HEK293 (cell line): ENCODE measurements around the gene COL9A2.

Experiments
- CTCF ChIA-PET: fragments of 350-600 bp; formaldehyde crosslinking; extraction: SDS; loops from one replicate; lab custom pipeline; 2021; ENCODE audit warnings: antibody characterized with exemption; lab: Yijun Ruan, JAX
- POLR2A ChIA-PET: fragments of 300-600 bp; formaldehyde crosslinking; extraction: SDS; loops from one replicate; lab custom pipeline; 2020; ENCODE audit warnings: antibody characterized with exemption, inconsistent platforms; lab: Yijun Ruan, JAX
- H3K27ac ChIP-seq: fragments of 200-500 bp; sonication (Bioruptor generic); 2 replicates; pipeline ENCODE4 v1.5.1; 2014; ENCODE audit warnings: low read depth, low read length, control low read depth, inconsistent platforms; ENCODE audit errors: extremely low read depth
- H3K36me3 ChIP-seq, 2 experiments: fragments of 200-500 bp in 1 of 2; sonication (Bioruptor generic) in 1 of 2; 1 replicate in 1 of 2; 2 replicates in 1 of 2; pipeline ENCODE4 v1.5.1; 2014 to 2017; ENCODE audit warnings: inconsistent platforms in 2 of 2, low read length in 2 of 2; ENCODE audit not compliant: control insufficient read depth in 2 of 2, insufficient read depth in 1 of 2
- H3K4me1 ChIP-seq: fragments of 200-500 bp; sonication (Bioruptor generic); 2 replicates; pipeline ENCODE4 v1.5.1; 2014; ENCODE audit warnings: mild to moderate bottlenecking, low read length, inconsistent platforms; ENCODE audit not compliant: control insufficient read depth, insufficient read depth
- H3K4me3 ChIP-seq: 2 replicates; pipeline ENCODE4 v1.5.1; 2011; ENCODE audit warnings: low read depth, mild to moderate bottlenecking, control low read depth, low read length, moderate library complexity
- H3K9me3 ChIP-seq: fragments of 200-500 bp; sonication (Bioruptor generic); 2 replicates; pipeline ENCODE4 v1.5.1; 2014; ENCODE audit warnings: low read depth, low read length, inconsistent platforms; ENCODE audit not compliant: control insufficient read depth, insufficient read depth
- EGR2 ChIP-seq: fragments of 450-650 bp; formaldehyde crosslinking; IDR thresholded peaks from 2 replicates; pipeline ENCODE4 v1.5.1; 2016; ENCODE audit warnings: low read depth, missing biosample characterization, missing genetic modification characterization
- KLF1 ChIP-seq: fragments of 450-650 bp; formaldehyde crosslinking; IDR thresholded peaks from 2 replicates; pipeline ENCODE4 v1.5.1; 2016; ENCODE audit warnings: missing biosample characterization, missing genetic modification characterization
- KLF16 ChIP-seq: fragments of 450-650 bp; formaldehyde crosslinking; IDR thresholded peaks from 2 replicates; pipeline ENCODE4 v1.5.1; 2017; ENCODE audit warnings: missing biosample characterization, missing genetic modification characterization
- KLF9 ChIP-seq: fragments of 450-650 bp; formaldehyde crosslinking; IDR thresholded peaks from 2 replicates; pipeline ENCODE4 v1.5.1; 2016; ENCODE audit warnings: missing biosample characterization, missing genetic modification characterization, low read depth
- REPIN1 ChIP-seq: fragments of 450-650 bp; formaldehyde crosslinking; IDR thresholded peaks from 2 replicates; pipeline ENCODE4 v1.5.1; 2017; ENCODE audit warnings: missing biosample characterization, missing genetic modification characterization, low read depth
- YY2 ChIP-seq: fragments of 450-650 bp; formaldehyde crosslinking; IDR thresholded peaks from 2 replicates; pipeline ENCODE4 v1.5.1; 2016; ENCODE audit warnings: missing biosample characterization, missing genetic modification characterization
- ZBTB7A ChIP-seq: fragments of 450-650 bp; formaldehyde crosslinking; IDR thresholded peaks from 2 replicates; pipeline ENCODE4 v1.5.1; 2016; ENCODE audit warnings: low read depth, missing biosample characterization, missing genetic modification characterization
- ZNF112 ChIP-seq: fragments of 450-650 bp; formaldehyde crosslinking; IDR thresholded peaks from 2 replicates; pipeline ENCODE4 v1.5.0; 2017; ENCODE audit warnings: missing biosample characterization, missing genetic modification characterization
- ZNF169 ChIP-seq: fragments of 450-650 bp; formaldehyde crosslinking; IDR thresholded peaks from 2 replicates; pipeline ENCODE4 v1.5.1; 2016; ENCODE audit warnings: missing biosample characterization, missing genetic modification characterization
- ZNF202 ChIP-seq: fragments of 450-650 bp; formaldehyde crosslinking; IDR thresholded peaks from 2 replicates; pipeline ENCODE4 v1.5.1; 2016; ENCODE audit warnings: missing biosample characterization, missing genetic modification characterization, borderline replicate concordance
- ZNF266 ChIP-seq: fragments of 450-650 bp; formaldehyde crosslinking; IDR thresholded peaks from 2 replicates; pipeline ENCODE4 v1.5.1; 2016; ENCODE audit warnings: missing biosample characterization, missing genetic modification characterization, low read depth
- ZNF274 ChIP-seq, 2 experiments: fragments of 200-500 bp in 1 of 2; fragments of 450-650 bp in 1 of 2; sonication (Bioruptor generic) in 1 of 2; formaldehyde crosslinking in 1 of 2; IDR thresholded peaks; 2 replicates each; pipeline versions ENCODE4 v1.5.1 to v1.6.1; 2014 to 2016; ENCODE audit warnings: borderline replicate concordance in 1 of 2, inconsistent platforms in 1 of 2, low read length in 1 of 2, missing biosample characterization in 1 of 2, missing genetic modification characterization in 1 of 2
- ZNF341 ChIP-seq: fragments of 450-650 bp; formaldehyde crosslinking; IDR thresholded peaks from 2 replicates; pipeline ENCODE4; 2016; ENCODE audit warnings: low read depth, missing biosample characterization, missing genetic modification characterization
- ZNF366 ChIP-seq: fragments of 450-650 bp; formaldehyde crosslinking; conservative IDR thresholded peaks from 2 replicates; pipeline ENCODE4 v1.5.1; 2016; ENCODE audit warnings: missing biosample characterization, missing genetic modification characterization
- ZNF473 ChIP-seq: fragments of 450-650 bp; formaldehyde crosslinking; IDR thresholded peaks from 2 replicates; pipeline ENCODE4 v1.5.1; 2017; ENCODE audit warnings: missing biosample characterization, missing genetic modification characterization
- ZNF548 ChIP-seq: fragments of 450-650 bp; formaldehyde crosslinking; IDR thresholded peaks from 2 replicates; pipeline ENCODE4 v1.5.1; 2016; ENCODE audit warnings: missing biosample characterization, missing genetic modification characterization
- ZNF658 ChIP-seq: fragments of 450-650 bp; formaldehyde crosslinking; IDR thresholded peaks from 2 replicates; pipeline ENCODE4; 2016; ENCODE audit warnings: missing biosample characterization, missing genetic modification characterization
- ZNF707 ChIP-seq: fragments of 450-650 bp; formaldehyde crosslinking; IDR thresholded peaks from 2 replicates; pipeline ENCODE4 v1.5.1; 2016; ENCODE audit warnings: missing biosample characterization, missing genetic modification characterization
- ZNF768 ChIP-seq: fragments of 450-650 bp; formaldehyde crosslinking; IDR thresholded peaks from 2 replicates; pipeline ENCODE4 v1.5.1; 2018; ENCODE audit warnings: missing biosample characterization, mild to moderate bottlenecking, missing genetic modification characterization
- ZNF837 ChIP-seq: fragments of 450-650 bp; formaldehyde crosslinking; IDR thresholded peaks from 2 replicates; pipeline ENCODE4 v1.5.1; 2016; ENCODE audit warnings: missing biosample characterization, missing genetic modification characterization
- ZSCAN16 ChIP-seq: fragments of 450-650 bp; formaldehyde crosslinking; IDR thresholded peaks from 2 replicates; pipeline ENCODE4 v1.5.1; 2016; ENCODE audit warnings: missing biosample characterization, missing genetic modification characterization
- TF ChIP-seq, protein P1 (sequence below): fragments of 450-650 bp; formaldehyde crosslinking; IDR thresholded peaks from 2 replicates; pipeline ENCODE4 v1.5.1; 2016; ENCODE audit warnings: missing biosample characterization, missing genetic modification characterization
- TF ChIP-seq, protein P2 (sequence below): fragments of 450-650 bp; formaldehyde crosslinking; IDR thresholded peaks from 2 replicates; pipeline ENCODE4 v1.5.1; 2016; ENCODE audit warnings: missing biosample characterization, missing genetic modification characterization, low read depth
- TF ChIP-seq, protein P3 (sequence below): fragments of 450-650 bp; formaldehyde crosslinking; IDR thresholded peaks from 2 replicates; pipeline ENCODE4; 2016; ENCODE audit warnings: missing biosample characterization, missing genetic modification characterization
- TF ChIP-seq, protein P4 (sequence below): fragments of 450-650 bp; formaldehyde crosslinking; IDR thresholded peaks from 2 replicates; pipeline ENCODE4 v1.5.1; 2016; ENCODE audit warnings: missing biosample characterization, missing genetic modification characterization
- TF ChIP-seq, protein P5 (sequence below): fragments of 450-650 bp; formaldehyde crosslinking; IDR thresholded peaks from 2 replicates; pipeline ENCODE4 v1.5.1; 2016; ENCODE audit warnings: missing biosample characterization, missing genetic modification characterization, low read depth
- TF ChIP-seq, protein P6 (sequence below): fragments of 450-650 bp; formaldehyde crosslinking; IDR thresholded peaks from 2 replicates; pipeline ENCODE4 v1.5.1; 2017; ENCODE audit warnings: missing biosample characterization, missing genetic modification characterization

Gene COL9A2

DNA sequence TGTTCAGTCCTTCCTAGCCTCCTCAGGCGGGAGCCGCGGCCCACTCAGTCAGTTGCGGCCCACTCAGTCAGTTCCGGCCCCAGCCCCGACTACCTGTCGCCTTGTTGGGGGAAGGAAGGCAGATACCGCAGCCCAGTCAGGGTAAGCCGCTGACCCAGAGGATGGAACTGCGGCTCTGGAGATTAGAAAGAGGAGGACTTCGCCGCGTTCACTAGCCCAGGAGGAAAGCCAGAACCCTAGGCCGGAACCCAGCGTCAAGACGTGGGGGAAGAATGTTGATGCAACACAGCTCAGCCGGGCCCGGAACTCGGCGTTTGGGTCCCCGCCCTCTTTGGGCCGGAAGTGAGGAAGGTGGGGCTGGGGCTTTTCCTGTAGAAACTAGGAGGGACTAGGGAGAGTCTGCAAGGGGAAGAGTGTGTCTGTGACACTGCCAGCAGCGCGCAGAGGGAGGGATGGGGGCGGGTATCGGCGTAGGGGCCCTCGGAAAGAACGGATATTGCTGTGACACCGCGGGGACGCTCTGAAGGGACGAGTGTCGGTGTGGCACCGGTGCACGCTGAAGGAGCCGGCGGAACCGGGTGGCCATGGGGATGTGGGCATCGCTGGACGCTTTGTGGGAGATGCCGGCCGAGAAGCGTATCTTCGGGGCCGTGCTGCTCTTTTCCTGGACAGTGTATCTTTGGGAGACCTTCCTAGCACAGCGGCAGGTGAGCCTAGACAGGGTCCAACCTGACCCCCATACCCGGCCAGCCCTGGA, 59.2 kb downstream of the COL9A2 start, which contains the start of gene ZMPSTE24:
Gene ZMPSTE24 (plus strand): TSS at position 549 of the 757 bp plus-strand sequence. CDS start 36 bp downstream, at position 585.
- Histone ChIP-seq H3K4me1 (no peaks in the 10 kb centered on the region), H3K27ac (peak within 1 kb of the TSS; percentile 85), H3K9me3 (no peaks in the 10 kb centered on the region), H3K4me3 (peak within 1 kb of the TSS; percentile 89), H3K36me3 (peaks cover 18 to 35% of the 10 kb centered on the region in 2 experiments)
- ChIA-PET POLR2A (interaction anchor here (0.6 to 1.8 kb wide), 17 partner anchors 9 to 443 kb away, joined by 3 to 13 read pairs (median 4); partner anchors contain the start of genes CAP1, RLF and TMCO2), CTCF (interaction anchor here (0.8 to 1.6 kb wide), 3 partner anchors 81 to 106 kb away, joined by 4 to 5 read pairs (median 5); no protein-coding TSS in a partner anchor)
- TF ChIP-seq ZSCAN16 (tag by site-specific recombination) (no peak), ZNF548 (no peak), KLF1 (tag by site-specific recombination) (peak; percentile 94), ZNF366 (peak; percentile 95), ZNF768 (tag by site-specific recombination) (peak; percentile 86; the same call in 1 of the 2 replicates), ZNF202 (tag by site-specific recombination) (no peak), EGR2 (tag by site-specific recombination) (peak; percentile 85), KLF9 (tag by site-specific recombination) (peak; percentile 99), ZNF707 (tag by site-specific recombination) (peak; percentile 33; the same call in 1 of the 2 replicates), ZNF112 (tag by site-specific recombination) (no peak), ZNF341 (tag by site-specific recombination) (peak; percentile 96), ZNF274 (IDR thresholded peaks at IDR 0.05; ENCODE audit: low read length) (no peak), ZNF274 (tag by site-specific recombination; IDR thresholded peaks at IDR 0.05; ENCODE audit: borderline replicate concordance) (no peak), ZNF837 (tag by site-specific recombination) (0 out of 2 replicates have a peak, but pooled peaks have one; percentile 71), ZBTB7A (peak; percentile 87; the same call in 1 of the 2 replicates), ZNF266 (peak; percentile 7; the same call in 1 of the 2 replicates), REPIN1 (tag by site-specific recombination) (peak; percentile 95; the same call in 1 of the 2 replicates), ZNF658 (no peak), KLF16 (tag by site-specific recombination) (peak; percentile 100), ZNF473 (tag by site-specific recombination) (no peak), ZNF169 (tag by site-specific recombination) (no peak), YY2 (tag by site-specific recombination) (peak; percentile 87)
- TF ChIP-seq, protein P1, sequence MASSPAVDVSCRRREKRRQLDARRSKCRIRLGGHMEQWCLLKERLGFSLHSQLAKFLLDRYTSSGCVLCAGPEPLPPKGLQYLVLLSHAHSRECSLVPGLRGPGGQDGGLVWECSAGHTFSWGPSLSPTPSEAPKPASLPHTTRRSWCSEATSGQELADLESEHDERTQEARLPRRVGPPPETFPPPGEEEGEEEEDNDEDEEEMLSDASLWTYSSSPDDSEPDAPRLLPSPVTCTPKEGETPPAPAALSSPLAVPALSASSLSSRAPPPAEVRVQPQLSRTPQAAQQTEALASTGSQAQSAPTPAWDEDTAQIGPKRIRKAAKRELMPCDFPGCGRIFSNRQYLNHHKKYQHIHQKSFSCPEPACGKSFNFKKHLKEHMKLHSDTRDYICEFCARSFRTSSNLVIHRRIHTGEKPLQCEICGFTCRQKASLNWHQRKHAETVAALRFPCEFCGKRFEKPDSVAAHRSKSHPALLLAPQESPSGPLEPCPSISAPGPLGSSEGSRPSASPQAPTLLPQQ (tag by site-specific recombination) = peak; percentile 97
- TF ChIP-seq, protein P2, sequence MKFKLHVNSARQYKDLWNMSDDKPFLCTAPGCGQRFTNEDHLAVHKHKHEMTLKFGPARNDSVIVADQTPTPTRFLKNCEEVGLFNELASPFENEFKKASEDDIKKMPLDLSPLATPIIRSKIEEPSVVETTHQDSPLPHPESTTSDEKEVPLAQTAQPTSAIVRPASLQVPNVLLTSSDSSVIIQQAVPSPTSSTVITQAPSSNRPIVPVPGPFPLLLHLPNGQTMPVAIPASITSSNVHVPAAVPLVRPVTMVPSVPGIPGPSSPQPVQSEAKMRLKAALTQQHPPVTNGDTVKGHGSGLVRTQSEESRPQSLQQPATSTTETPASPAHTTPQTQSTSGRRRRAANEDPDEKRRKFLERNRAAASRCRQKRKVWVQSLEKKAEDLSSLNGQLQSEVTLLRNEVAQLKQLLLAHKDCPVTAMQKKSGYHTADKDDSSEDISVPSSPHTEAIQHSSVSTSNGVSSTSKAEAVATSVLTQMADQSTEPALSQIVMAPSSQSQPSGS (tag by site-specific recombination) = peak; percentile 32; the same call in 1 of the 2 replicates
- TF ChIP-seq, protein P3, sequence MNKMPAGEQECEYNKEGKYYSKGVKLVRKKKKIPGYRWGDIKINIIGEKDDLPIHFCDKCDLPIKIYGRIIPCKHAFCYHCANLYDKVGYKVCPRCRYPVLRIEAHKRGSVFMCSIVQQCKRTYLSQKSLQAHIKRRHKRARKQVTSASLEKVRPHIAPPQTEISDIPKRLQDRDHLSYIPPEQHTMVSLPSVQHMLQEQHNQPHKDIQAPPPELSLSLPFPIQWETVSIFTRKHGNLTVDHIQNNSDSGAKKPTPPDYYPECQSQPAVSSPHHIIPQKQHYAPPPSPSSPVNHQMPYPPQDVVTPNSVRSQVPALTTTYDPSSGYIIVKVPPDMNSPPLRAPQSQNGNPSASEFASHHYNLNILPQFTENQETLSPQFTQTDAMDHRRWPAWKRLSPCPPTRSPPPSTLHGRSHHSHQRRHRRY (tag by site-specific recombination) = no peak
- TF ChIP-seq, protein P4, sequence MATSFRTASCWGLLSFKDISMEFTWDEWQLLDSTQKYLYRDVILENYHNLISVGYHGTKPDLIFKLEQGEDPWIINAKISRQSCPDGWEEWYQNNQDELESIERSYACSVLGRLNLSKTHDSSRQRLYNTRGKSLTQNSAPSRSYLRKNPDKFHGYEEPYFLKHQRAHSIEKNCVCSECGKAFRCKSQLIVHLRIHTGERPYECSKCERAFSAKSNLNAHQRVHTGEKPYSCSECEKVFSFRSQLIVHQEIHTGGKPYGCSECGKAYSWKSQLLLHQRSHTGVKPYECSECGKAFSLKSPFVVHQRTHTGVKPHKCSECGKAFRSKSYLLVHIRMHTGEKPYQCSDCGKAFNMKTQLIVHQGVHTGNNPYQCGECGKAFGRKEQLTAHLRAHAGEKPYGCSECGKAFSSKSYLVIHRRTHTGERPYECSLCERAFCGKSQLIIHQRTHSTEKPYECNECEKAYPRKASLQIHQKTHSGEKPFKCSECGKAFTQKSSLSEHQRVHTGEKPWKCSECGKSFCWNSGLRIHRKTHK (tag by site-specific recombination) = no peak
- TF ChIP-seq, protein P5, sequence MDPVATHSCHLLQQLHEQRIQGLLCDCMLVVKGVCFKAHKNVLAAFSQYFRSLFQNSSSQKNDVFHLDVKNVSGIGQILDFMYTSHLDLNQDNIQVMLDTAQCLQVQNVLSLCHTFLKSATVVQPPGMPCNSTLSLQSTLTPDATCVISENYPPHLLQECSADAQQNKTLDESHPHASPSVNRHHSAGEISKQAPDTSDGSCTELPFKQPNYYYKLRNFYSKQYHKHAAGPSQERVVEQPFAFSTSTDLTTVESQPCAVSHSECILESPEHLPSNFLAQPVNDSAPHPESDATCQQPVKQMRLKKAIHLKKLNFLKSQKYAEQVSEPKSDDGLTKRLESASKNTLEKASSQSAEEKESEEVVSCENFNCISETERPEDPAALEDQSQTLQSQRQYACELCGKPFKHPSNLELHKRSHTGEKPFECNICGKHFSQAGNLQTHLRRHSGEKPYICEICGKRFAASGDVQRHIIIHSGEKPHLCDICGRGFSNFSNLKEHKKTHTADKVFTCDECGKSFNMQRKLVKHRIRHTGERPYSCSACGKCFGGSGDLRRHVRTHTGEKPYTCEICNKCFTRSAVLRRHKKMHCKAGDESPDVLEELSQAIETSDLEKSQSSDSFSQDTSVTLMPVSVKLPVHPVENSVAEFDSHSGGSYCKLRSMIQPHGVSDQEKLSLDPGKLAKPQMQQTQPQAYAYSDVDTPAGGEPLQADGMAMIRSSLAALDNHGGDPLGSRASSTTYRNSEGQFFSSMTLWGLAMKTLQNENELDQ = no peak
- TF ChIP-seq, protein P6, sequence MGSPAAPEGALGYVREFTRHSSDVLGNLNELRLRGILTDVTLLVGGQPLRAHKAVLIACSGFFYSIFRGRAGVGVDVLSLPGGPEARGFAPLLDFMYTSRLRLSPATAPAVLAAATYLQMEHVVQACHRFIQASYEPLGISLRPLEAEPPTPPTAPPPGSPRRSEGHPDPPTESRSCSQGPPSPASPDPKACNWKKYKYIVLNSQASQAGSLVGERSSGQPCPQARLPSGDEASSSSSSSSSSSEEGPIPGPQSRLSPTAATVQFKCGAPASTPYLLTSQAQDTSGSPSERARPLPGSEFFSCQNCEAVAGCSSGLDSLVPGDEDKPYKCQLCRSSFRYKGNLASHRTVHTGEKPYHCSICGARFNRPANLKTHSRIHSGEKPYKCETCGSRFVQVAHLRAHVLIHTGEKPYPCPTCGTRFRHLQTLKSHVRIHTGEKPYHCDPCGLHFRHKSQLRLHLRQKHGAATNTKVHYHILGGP = 0 out of 2 replicates have a peak, but pooled peaks have one; percentile 7
